ENCODE results near the gene SERPINB7. TPM values are rescaled to one million over a fixed set of nuclear protein-coding genes. Genes with fewer than 3 reads are reported as not detected.

SERPINB7 gene
- total RNA-seq, 1 donor from 2014 or later = 18.0 TPM

DNA sequence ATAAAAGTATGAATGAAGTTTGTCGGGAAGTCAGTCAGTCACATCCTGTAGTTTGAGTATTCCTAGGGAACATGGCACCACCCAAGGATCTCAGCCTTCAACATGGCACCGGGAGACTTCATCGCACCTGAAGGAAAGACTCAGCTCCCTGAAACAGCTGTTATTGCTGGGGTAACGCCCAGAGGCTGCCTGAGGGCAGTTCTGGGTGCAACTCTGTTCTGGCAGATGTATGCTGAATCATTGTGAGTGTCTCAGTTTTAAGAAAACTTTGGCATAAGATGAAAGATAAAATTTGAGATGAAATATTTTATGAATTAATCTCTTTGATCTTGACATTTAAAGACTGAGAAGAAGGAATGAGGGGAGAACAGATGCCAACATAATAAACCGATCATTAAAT, 62.4 kb downstream of the SERPINB7 start:
- DNase-seq (ENCODE audit: low read depth) = no peak
- Mint-ChIP-seq H3K27ac (ENCODE audit: unreplicated experiment) (no peak overlapping the region), H3K9me3 (ENCODE audit: unreplicated experiment) (no peaks in the 10 kb centered on the region), H3K4me3 (ENCODE audit: unreplicated experiment) (no peak overlapping the region), H3K36me3 (ENCODE audit: low read depth, unreplicated experiment) (no peaks in the 10 kb centered on the region), H3K27me3 (ENCODE audit: low read depth, unreplicated experiment) (no peaks in the 10 kb centered on the region), H3K4me1 (ENCODE audit: low read depth, unreplicated experiment) (no peaks in the 10 kb centered on the region)
- Histone ChIP-seq H3K79me2 (ENCODE audit: insufficient read depth, low read length) (no peaks in the 10 kb centered on the region), H2AFZ (ENCODE audit: low read depth, low read length) (no peak overlapping the region), H3K4me3 (ENCODE audit: insufficient read depth, low read depth, low read length) (no peak overlapping the region), H3K9ac (ENCODE audit: low read length) (no peak overlapping the region), H4K20me1 (ENCODE audit: insufficient read depth, low read length) (no peaks in the 10 kb centered on the region), H3K9me3 (ENCODE audit: insufficient read depth, low read depth, low read length) (no peaks in the 10 kb centered on the region), H3K4me1 (ENCODE audit: insufficient read depth, low read length) (peaks cover 3% of the 10 kb centered on the region), H3K27ac (ENCODE audit: low read depth, low read length) (no peak overlapping the region), H3K27me3 (ENCODE audit: insufficient read depth, low read length) (no peaks in the 10 kb centered on the region), H3K36me3 (ENCODE audit: insufficient read depth, low read length) (no peaks in the 10 kb centered on the region), H3K4me2 (ENCODE audit: low read length) (no peak overlapping the region)
- FAIRE-seq = no peak
- TF ChIP-seq, protein P1, sequence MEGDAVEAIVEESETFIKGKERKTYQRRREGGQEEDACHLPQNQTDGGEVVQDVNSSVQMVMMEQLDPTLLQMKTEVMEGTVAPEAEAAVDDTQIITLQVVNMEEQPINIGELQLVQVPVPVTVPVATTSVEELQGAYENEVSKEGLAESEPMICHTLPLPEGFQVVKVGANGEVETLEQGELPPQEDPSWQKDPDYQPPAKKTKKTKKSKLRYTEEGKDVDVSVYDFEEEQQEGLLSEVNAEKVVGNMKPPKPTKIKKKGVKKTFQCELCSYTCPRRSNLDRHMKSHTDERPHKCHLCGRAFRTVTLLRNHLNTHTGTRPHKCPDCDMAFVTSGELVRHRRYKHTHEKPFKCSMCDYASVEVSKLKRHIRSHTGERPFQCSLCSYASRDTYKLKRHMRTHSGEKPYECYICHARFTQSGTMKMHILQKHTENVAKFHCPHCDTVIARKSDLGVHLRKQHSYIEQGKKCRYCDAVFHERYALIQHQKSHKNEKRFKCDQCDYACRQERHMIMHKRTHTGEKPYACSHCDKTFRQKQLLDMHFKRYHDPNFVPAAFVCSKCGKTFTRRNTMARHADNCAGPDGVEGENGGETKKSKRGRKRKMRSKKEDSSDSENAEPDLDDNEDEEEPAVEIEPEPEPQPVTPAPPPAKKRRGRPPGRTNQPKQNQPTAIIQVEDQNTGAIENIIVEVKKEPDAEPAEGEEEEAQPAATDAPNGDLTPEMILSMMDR (IDR thresholded peaks at IDR 0.05; ENCODE audit: insufficient read depth, low read depth, low read length) = no peak
- no peak for TF ChIP-seq EZH2 (IDR thresholded peaks at IDR 0.05; ENCODE audit: insufficient read depth, low read length)

- Mint-ChIP-seq H3K9me3 (ENCODE audit: unreplicated experiment) (no peaks in the 10 kb centered on the region), H3K36me3 (ENCODE audit: low read depth, unreplicated experiment) (no peaks in the 10 kb centered on the region)
- FAIRE-seq = no peak
These were observed 67.8 kb downstream of the SERPINB7 start for GRCh38 chr18:63843008-63843407.

GRCh38 chr18:63844254-63844653, 69.0 kb downstream of the SERPINB7 start:
- Mint-ChIP-seq H3K27me3 (ENCODE audit: low read depth, unreplicated experiment) (no peaks in the 10 kb centered on the region), H3K9me3 (ENCODE audit: unreplicated experiment) (no peaks in the 10 kb centered on the region), H3K4me1 (ENCODE audit: low read depth, unreplicated experiment) (no peaks in the 10 kb centered on the region), H3K4me3 (ENCODE audit: unreplicated experiment) (no peak overlapping the region), H3K27ac (ENCODE audit: unreplicated experiment) (no peak overlapping the region), H3K36me3 (ENCODE audit: low read depth, unreplicated experiment) (no peaks in the 10 kb centered on the region)
- Histone ChIP-seq H3K9me3 (ENCODE audit: insufficient read depth, low read depth, low read length) (no peaks in the 10 kb centered on the region), H3K4me1 (ENCODE audit: insufficient read depth, low read length) (no peaks in the 10 kb centered on the region), H2AFZ (ENCODE audit: low read depth, low read length) (no peak overlapping the region), H3K9ac (ENCODE audit: low read length) (no peak overlapping the region), H3K79me2 (ENCODE audit: insufficient read depth, low read length) (no peaks in the 10 kb centered on the region), H3K4me3 (ENCODE audit: insufficient read depth, low read depth, low read length) (no peak overlapping the region), H3K27me3 (ENCODE audit: insufficient read depth, low read length) (no peaks in the 10 kb centered on the region), H3K27ac (ENCODE audit: low read depth, low read length) (no peak overlapping the region), H3K36me3 (ENCODE audit: insufficient read depth, low read length) (no peaks in the 10 kb centered on the region), H3K4me2 (ENCODE audit: low read length) (no peak overlapping the region), H4K20me1 (ENCODE audit: insufficient read depth, low read length) (no peaks in the 10 kb centered on the region)
- peak; percentile 94 for FAIRE-seq
- TF ChIP-seq, protein P1 (IDR thresholded peaks at IDR 0.05; ENCODE audit: insufficient read depth, low read depth, low read length) = peak; percentile 58
- no peak for TF ChIP-seq EZH2 (IDR thresholded peaks at IDR 0.05; ENCODE audit: insufficient read depth, low read length)
- peak; percentile 7 for DNase-seq (ENCODE audit: low read depth)

More at GRCh38 chr18:63843008-63843407, 67.8 kb downstream of the SERPINB7 start:
- Histone ChIP-seq H3K9me3 (ENCODE audit: insufficient read depth, low read depth, low read length) (no peaks in the 10 kb centered on the region), H3K9ac (ENCODE audit: low read length) (no peak overlapping the region), H3K4me1 (ENCODE audit: insufficient read depth, low read length) (no peaks in the 10 kb centered on the region), H2AFZ (ENCODE audit: low read depth, low read length) (no peak overlapping the region), H4K20me1 (ENCODE audit: insufficient read depth, low read length) (no peaks in the 10 kb centered on the region), H3K4me2 (ENCODE audit: low read length) (no peak overlapping the region), H3K79me2 (ENCODE audit: insufficient read depth, low read length) (no peaks in the 10 kb centered on the region), H3K27me3 (ENCODE audit: insufficient read depth, low read length) (no peaks in the 10 kb centered on the region), H3K4me3 (ENCODE audit: insufficient read depth, low read depth, low read length) (no peak overlapping the region), H3K27ac (ENCODE audit: low read depth, low read length) (no peak overlapping the region), H3K36me3 (ENCODE audit: insufficient read depth, low read length) (no peaks in the 10 kb centered on the region)
- no peak overlapping the region for H3K4me3 Mint-ChIP-seq (ENCODE audit: unreplicated experiment)
- no peaks in the 10 kb centered on the region for H3K4me1 Mint-ChIP-seq (ENCODE audit: low read depth, unreplicated experiment)
- DNase-seq (ENCODE audit: low read depth) = no peak
- no peaks in the 10 kb centered on the region for H3K27me3 Mint-ChIP-seq (ENCODE audit: low read depth, unreplicated experiment)
- TF ChIP-seq EZH2 (IDR thresholded peaks at IDR 0.05; ENCODE audit: insufficient read depth, low read length) = no peak
- TF ChIP-seq, protein P1 (IDR thresholded peaks at IDR 0.05; ENCODE audit: insufficient read depth, low read depth, low read length) = no peak
- H3K27ac Mint-ChIP-seq (ENCODE audit: unreplicated experiment) = no peak overlapping the region
